ENCODE data around the gene KIF27. TPM values are rescaled to one million over a fixed set of nuclear protein-coding genes. Genes with fewer than 3 reads are reported as not detected.
"Not testable (repeated sequence)": the region's sequence is repeated elsewhere in the genome, so short reads cannot be mapped to it uniquely, and the experiment has no call there.

KIF27 gene
- total and polyA plus RNA-seq, 10 of the 15 experiments (the other 5 are each of a cell fraction or from before 2014, with no cell fraction given): 0.64 to 3.3 (median 1.3) TPM

GRCh38 chr9:83912194-83912593 lies 9.0 kb downstream of the KIF27 start:
- H3K36me3 ChIP-seq (ENCODE audit: control insufficient read depth in 2 of 2, insufficient read depth in 2 of 2, low read length in 1 of 2); H3K79me2 ChIP-seq (ENCODE audit: control insufficient read depth, insufficient read depth, low read length); H3K27me3 ChIP-seq (replicated peaks in 1 of 2; ENCODE audit: control insufficient read depth in 2 of 2, insufficient read depth in 2 of 2, low read length in 1 of 2); H2AFZ ChIP-seq (ENCODE audit: control insufficient read depth, low read depth, low read length); H3K4me1 ChIP-seq (ENCODE audit: control insufficient read depth, insufficient read depth, low read length); H3K4me3 ChIP-seq; DNase-seq (ENCODE audit: low read depth, low spot score); intact Hi-C loops (cut with micrococcal nuclease; ENCODE audit: unreplicated experiment); H3K4me2 ChIP-seq (ENCODE audit: control insufficient read depth, insufficient read depth); POLR2A ChIA-PET; in situ Hi-C loops (cut with MboI); H3K27ac ChIP-seq (ENCODE audit: control insufficient read depth, insufficient read depth); H4K20me1 ChIP-seq (ENCODE audit: control insufficient read depth, insufficient read depth); H3K9ac ChIP-seq (ENCODE audit: control insufficient read depth, insufficient read depth, low read length); H3K9me3 ChIP-seq (replicated peaks; ENCODE audit: control insufficient read depth, insufficient read depth, low read length); BruUV-seq (replicated peaks): not testable (repeated sequence)
- CTCF ChIA-PET: interaction anchor here (0.6 to 5.4 kb wide), 14 partner anchors 9 to 578 kb away, joined by 3 to 62 read pairs (median 4); partner anchors contain the start of genes HNRNPK, IDNK and KIF27
- WGBS (ENCODE audit: insufficient coverage, insufficient replicate concordance, low lambda C conversion rate, missing lambda C conversion rate): 18% methylated on average over 3 of the region's 3 CpGs
- ATAC-seq (peak; percentile 88), FAIRE-seq (peak; percentile 99)
- TF ChIP-seq RUNX3 (IDR thresholded peaks at IDR 0.05; ENCODE audit: low read length) (peak; percentile 24; the same call in 1 of the 2 replicates), SMC3 (IDR thresholded peaks at IDR 0.05; ENCODE audit: borderline replicate concordance, low read length) (peak; percentile 21; the same call in 1 of the 2 replicates), YY1 (IDR thresholded peaks at IDR 0.05; ENCODE audit: low read depth, low read length) (peak; percentile 66; the same call in 1 of the 2 replicates), CTCF (IDR thresholded peaks at IDR 0.05 in 2 of 3, conservative IDR thresholded peaks at IDR 0.05 in 1 of 3; ENCODE audit: control insufficient read depth in 2 of 3, extremely low read depth in 1 of 3, insufficient read depth in 1 of 3, low read depth in 3 of 3, low read length in 3 of 3) (peak in 2 of 3 experiments; percentile 6 to 25; a peak in 1 of 6 replicates), SKIL (IDR thresholded peaks at IDR 0.05; ENCODE audit: low read depth, poor library complexity, severe bottlenecking) (peak; percentile 24), RAD21 (IDR thresholded peaks at IDR 0.05; ENCODE audit: insufficient read depth, low read depth, low read length) (peak; percentile 47), RB1 (IDR thresholded peaks at IDR 0.05; ENCODE audit: borderline replicate concordance) (0 out of 2 replicates have a peak, but pooled peaks have one; percentile 24)
- RAD21 ChIA-PET (ENCODE audit: unreplicated experiment): interaction anchor here (0.8 to 2.7 kb wide), 4 partner anchors 9 to 578 kb away, joined by 3 to 33 read pairs (median 4); partner anchors contain the start of gene KIF27
- SMC1A ChIA-PET (ENCODE audit: uncharacterized antibody, unreplicated experiment): interaction anchor here (0.6 to 4.7 kb wide), 4 partner anchors 69 to 578 kb away, joined by 3 to 36 read pairs (median 6); no protein-coding TSS in a partner anchor

Data from GM12878 (cell line).